ENCODE data around the gene RRP8. TPM values are rescaled to one million over a fixed set of nuclear protein-coding genes. Genes with fewer than 3 reads are reported as not detected.

Gene RRP8
- total and polyA plus RNA-seq, 2 experiments from 2014 or later: 27.3 to 32.6 TPM

DNA sequence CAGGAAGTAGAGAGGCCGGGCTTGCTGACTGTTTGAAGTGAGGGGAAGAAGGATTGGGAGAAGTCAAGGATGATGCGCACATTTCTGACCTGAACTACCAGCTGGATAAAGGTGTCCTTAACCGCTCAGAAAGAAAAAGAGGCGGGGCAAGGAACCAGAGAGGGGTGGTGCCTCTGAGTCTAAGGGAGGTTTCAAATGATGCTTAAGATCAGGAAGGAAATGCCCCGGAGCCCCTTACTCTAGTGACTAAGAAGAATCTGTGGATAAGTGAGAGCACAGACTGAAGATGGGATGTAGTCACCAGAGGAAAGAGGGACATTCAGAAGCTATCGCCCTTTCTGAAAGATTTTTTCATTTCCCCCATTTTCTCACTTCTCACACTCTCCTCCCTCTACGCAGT, 39.5 kb upstream of the RRP8 start:
- Histone ChIP-seq H3K9me3 (ENCODE audit: low read depth) (no peaks in the 10 kb centered on the region), H3K4me1 (ENCODE audit: low read depth) (peaks cover 7% of the 10 kb centered on the region), H3K4me3 (no peak overlapping the region), H3K36me3 (no peaks in the 10 kb centered on the region), H3K27me3 (no peaks in the 10 kb centered on the region), H3K27ac (no peak overlapping the region)
- no peak for DNase-seq (ENCODE audit: low read depth in 1 of 2, low spot score in 1 of 2)
- TF ChIP-seq, protein P1, sequence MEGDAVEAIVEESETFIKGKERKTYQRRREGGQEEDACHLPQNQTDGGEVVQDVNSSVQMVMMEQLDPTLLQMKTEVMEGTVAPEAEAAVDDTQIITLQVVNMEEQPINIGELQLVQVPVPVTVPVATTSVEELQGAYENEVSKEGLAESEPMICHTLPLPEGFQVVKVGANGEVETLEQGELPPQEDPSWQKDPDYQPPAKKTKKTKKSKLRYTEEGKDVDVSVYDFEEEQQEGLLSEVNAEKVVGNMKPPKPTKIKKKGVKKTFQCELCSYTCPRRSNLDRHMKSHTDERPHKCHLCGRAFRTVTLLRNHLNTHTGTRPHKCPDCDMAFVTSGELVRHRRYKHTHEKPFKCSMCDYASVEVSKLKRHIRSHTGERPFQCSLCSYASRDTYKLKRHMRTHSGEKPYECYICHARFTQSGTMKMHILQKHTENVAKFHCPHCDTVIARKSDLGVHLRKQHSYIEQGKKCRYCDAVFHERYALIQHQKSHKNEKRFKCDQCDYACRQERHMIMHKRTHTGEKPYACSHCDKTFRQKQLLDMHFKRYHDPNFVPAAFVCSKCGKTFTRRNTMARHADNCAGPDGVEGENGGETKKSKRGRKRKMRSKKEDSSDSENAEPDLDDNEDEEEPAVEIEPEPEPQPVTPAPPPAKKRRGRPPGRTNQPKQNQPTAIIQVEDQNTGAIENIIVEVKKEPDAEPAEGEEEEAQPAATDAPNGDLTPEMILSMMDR (IDR thresholded peaks at IDR 0.05; ENCODE audit: low read depth, low read length): no peak

DNA sequence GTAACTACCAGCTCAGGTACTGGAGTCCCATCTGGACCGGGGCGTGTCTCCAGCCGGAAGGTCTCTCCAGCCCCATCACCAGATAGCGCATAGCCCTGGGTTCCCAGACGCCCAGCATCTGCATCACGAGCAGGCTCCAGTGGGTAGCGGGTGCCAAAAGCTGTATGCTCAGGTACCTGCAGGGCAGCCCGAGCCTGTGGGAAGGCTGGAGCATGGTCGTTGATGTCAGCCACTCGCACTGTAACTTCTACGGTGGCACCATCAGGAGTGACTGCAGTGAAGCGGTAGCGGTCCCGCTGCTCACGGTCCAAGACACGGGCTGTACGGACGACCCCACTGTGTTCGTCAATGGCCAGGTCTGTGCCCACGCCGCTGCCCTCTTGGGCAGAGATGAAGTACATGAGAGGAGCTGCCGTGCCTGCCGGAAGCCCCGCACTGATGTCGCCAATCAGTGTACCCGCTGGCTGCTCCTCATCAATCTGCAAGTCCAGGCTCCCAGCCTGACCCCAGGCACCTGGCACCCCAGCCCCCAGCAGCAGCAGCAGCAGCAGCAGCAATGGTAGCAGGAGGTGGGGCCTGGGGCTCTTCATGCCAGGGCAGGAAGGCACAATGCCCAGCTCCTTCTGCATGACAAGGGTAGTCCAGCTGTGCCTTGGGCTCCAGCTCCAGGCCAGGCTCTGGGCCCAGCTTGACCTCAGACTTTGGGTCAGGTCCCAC, 37.7 kb upstream of the RRP8 start:
- DNase-seq (ENCODE audit: low read depth in 1 of 2, low spot score in 1 of 2): no peak
- TF ChIP-seq, protein P1 (IDR thresholded peaks at IDR 0.05; ENCODE audit: low read depth, low read length): no peak
- Histone ChIP-seq H3K4me3 (no peak overlapping the region), H3K4me1 (ENCODE audit: low read depth) (no peaks in the 10 kb centered on the region), H3K27me3 (no peaks in the 10 kb centered on the region), H3K9me3 (ENCODE audit: low read depth) (no peaks in the 10 kb centered on the region), H3K36me3 (no peaks in the 10 kb centered on the region), H3K27ac (no peak overlapping the region)

DNA sequence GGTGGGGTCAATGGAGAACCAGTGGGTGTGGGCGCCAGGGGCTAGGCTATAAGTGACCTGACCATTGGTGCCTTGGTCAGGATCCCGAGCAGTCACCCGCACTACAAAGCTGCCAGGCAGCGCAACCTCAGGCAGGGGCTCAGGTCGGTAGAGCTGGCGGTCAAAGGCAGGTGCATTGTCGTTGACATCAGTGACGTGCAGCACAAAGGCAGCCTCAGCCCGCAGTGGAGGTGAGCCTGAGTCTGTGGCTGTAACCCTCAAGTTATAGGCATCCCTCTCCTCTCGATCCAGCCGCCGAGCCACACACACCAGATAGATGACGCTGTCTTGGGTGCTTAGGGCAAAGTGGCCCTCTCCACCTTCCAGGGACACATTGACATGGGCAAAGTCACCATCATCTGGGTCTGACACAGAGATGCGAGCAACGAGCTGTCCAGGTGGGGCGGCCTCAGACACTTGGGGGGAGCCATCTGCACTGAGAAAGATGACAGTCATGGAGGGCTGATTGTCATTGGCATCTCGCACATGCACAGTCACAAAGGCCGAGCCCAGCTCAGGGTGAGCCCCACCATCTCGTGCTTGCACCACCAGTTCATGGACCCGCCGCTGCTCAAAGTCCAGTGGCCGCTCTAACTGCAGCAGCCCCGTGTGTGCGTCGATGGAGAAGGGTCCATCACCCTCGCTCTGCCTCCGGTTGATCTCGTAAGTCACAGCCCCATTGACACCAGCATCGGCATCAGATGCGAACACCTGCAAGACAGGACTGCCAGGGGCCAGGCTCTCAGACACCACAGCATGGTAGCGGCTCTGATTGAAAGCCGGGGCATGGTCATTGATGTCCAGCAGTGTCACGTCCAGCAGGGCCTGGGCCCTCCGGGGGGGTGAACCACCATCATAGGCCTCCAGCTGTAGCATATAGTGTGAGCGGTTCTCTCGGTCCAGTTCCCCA, 36.9 kb upstream of the RRP8 start:
- no peak overlapping the region for H3K4me3 ChIP-seq
- no peaks in the 10 kb centered on the region for H3K9me3 ChIP-seq (ENCODE audit: low read depth)
- no peaks in the 10 kb centered on the region for H3K4me1 ChIP-seq (ENCODE audit: low read depth)
- no peak overlapping the region for H3K27ac ChIP-seq
- H3K36me3 ChIP-seq: no peaks in the 10 kb centered on the region
- H3K27me3 ChIP-seq: no peaks in the 10 kb centered on the region
- no peak for DNase-seq (ENCODE audit: low read depth in 1 of 2, low spot score in 1 of 2)
- TF ChIP-seq, protein P1 (IDR thresholded peaks at IDR 0.05; ENCODE audit: low read depth, low read length): no peak

DNA sequence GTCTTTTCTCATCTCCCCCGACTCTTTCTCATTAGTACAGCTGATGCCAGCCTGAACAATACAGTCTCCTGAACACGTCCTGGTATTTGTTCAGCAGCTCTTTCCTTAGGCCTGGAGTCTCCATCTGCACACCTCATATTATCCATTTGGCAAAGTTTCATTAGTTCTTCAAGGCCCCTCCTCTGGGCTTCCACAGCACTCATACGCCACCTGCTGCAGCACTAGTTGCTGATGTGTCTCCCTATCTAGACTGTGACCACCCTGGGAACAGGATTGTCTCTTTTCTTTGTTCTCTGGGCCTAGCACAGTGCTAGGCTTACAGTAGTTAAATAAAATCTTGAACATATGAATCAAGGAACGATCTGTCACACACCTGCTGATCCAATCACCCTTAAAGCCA, 35.0 kb upstream of the RRP8 start:
- no peak overlapping the region for H3K4me3 ChIP-seq
- no peaks in the 10 kb centered on the region for H3K9me3 ChIP-seq (ENCODE audit: low read depth)
- no peak for DNase-seq (ENCODE audit: low read depth in 1 of 2, low spot score in 1 of 2)
- H3K27me3 ChIP-seq: no peaks in the 10 kb centered on the region
- H3K27ac ChIP-seq: no peak overlapping the region
- H3K36me3 ChIP-seq: peaks cover under 1% of the 10 kb centered on the region
- TF ChIP-seq, protein P1 (IDR thresholded peaks at IDR 0.05; ENCODE audit: low read depth, low read length): no peak
- peaks cover 6% of the 10 kb centered on the region for H3K4me1 ChIP-seq (ENCODE audit: low read depth)

DNA sequence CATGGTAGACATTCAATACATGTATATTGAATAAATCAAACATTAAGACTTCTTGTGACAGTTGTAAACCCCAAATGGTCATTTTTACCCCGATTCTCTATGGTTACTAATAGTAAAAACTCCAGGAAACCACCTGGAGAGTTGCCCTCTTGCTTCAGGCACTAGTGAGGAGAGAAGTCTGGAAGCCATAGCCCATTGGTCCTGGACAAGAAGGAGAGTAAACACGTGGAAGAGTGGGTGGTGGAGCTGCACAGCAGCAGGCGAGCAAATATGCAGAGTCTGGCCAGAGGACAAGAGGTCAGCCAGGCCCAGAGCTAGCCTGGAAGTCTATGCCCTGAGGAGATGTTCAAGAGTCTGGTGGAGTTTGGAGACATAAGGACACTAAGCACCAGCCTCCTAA, 34.5 kb upstream of the RRP8 start:
- DNase-seq (ENCODE audit: low read depth in 1 of 2, low spot score in 1 of 2): peak in 1 of 2 donors; percentile 48
- H3K4me1 ChIP-seq (ENCODE audit: low read depth): peaks cover 8% of the 10 kb centered on the region
- H3K9me3 ChIP-seq (ENCODE audit: low read depth): no peaks in the 10 kb centered on the region
- H3K27ac ChIP-seq: no peak overlapping the region
- H3K27me3 ChIP-seq: no peaks in the 10 kb centered on the region
- TF ChIP-seq, protein P1 (IDR thresholded peaks at IDR 0.05; ENCODE audit: low read depth, low read length): no peak
- H3K4me3 ChIP-seq: no peak overlapping the region
- peaks cover 6% of the 10 kb centered on the region for H3K36me3 ChIP-seq
